Omental fat pad (tissue), 4 donors: ENCODE data around the gene GLUD1. TPM values are rescaled to one million over a fixed set of nuclear protein-coding genes. Genes with fewer than 3 reads are reported as not detected.
"Not testable (repeated sequence)": the region's sequence is repeated elsewhere in the genome, so short reads cannot be mapped to it uniquely, and the experiment has no call there.

Experiments used
- ATAC-seq: fragments of 150-250 bp; one replicate; pipeline ENCODE4 v1.9.1; 2016; ENCODE audit warnings: mild to moderate bottlenecking, moderate library complexity; ENCODE audit not compliant: low FRiP score
- DNase-seq: peaks from one replicate; pipeline ENCODE4 v3.0.0-alpha.2; 2019; ENCODE audit warnings: low spot score
- total RNA-seq, 4 donors: library from RNA; depleted of rRNA; stranded (reverse); fragments of >200 nt; gene quantifications; one replicate each; pipeline ENCODE4 v1.1.0, GENCODE V29; 2016
- TF ChIP-seq, protein P1 (sequence below), 3 donors: fragments of 450-650 bp; IDR thresholded peaks; one replicate each; pipeline ENCODE4 v1.5.1; 2016 to 2017; ENCODE audit warnings: antibody characterized with exemption in 3 of 3, mild to moderate bottlenecking in 3 of 3, moderate library complexity in 2 of 3

GLUD1 gene
- total RNA-seq, 4 donors from 2014 or later, result 140 to 171 (median 157) TPM

DNA sequence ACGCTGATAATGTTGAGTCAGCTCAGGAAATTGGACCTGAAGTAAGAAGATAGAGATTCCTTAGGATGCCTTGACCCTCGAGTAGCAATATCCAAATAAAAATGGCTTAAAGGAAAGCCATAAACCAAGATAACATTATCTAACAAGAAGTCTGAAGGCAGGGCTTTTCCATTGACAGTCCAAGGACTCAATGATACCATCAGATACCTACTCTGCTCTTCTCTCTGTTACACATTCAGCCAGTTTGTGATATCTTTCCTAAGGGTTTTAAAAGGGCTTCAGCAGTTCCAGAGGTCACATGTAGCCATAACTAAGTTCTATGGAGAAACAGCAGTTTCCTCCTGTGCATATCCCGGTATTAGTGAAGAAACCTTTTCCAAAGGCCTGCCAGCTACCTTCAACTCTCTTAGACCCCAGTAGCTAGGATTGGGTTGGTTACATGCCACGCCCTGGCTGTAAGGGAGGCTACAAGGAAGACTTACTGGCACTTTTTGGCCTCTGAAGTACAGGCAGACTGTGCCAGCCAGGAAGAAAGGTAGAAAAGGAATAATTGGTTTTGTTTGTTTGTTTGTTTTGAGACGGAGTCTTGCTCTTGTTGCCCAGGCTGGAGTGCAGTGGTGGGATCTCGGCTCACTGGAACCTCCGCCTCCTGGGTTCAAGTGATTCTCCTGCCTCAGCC lies 10.9 kb upstream of the GLUD1 start:
- TF ChIP-seq, protein P1, sequence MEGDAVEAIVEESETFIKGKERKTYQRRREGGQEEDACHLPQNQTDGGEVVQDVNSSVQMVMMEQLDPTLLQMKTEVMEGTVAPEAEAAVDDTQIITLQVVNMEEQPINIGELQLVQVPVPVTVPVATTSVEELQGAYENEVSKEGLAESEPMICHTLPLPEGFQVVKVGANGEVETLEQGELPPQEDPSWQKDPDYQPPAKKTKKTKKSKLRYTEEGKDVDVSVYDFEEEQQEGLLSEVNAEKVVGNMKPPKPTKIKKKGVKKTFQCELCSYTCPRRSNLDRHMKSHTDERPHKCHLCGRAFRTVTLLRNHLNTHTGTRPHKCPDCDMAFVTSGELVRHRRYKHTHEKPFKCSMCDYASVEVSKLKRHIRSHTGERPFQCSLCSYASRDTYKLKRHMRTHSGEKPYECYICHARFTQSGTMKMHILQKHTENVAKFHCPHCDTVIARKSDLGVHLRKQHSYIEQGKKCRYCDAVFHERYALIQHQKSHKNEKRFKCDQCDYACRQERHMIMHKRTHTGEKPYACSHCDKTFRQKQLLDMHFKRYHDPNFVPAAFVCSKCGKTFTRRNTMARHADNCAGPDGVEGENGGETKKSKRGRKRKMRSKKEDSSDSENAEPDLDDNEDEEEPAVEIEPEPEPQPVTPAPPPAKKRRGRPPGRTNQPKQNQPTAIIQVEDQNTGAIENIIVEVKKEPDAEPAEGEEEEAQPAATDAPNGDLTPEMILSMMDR (IDR thresholded peaks at IDR 0.05), result no peak
- DNase-seq, result no peak
- no peak for ATAC-seq

- ATAC-seq, DNase-seq: not testable (repeated sequence)
Observed at GRCh38 chr10:87104727-87105126, 10.1 kb upstream of the GLUD1 start.

- DNase-seq, result no peak
- no peak for ATAC-seq
- TF ChIP-seq, protein P1 (IDR thresholded peaks at IDR 0.05), result no peak
Observed at GRCh38 chr10:87101996-87102395, 7.4 kb upstream of the GLUD1 start.

- ATAC-seq (peak; percentile 89), DNase-seq (peak; percentile 44)
- TF ChIP-seq, protein P1 (IDR thresholded peaks at IDR 0.05), result no peak
Observed at GRCh38 chr10:87095236-87095945, 748 bp upstream of the GLUD1 start.

GRCh38 chr10:87093632-87094372 lies 841 bp downstream of the GLUD1 start:
- DNase-seq (peak; percentile 60), ATAC-seq (peak; percentile 14)
- TF ChIP-seq, protein P1 (IDR thresholded peaks at IDR 0.05), result no peak

GRCh38 chr10:87092861-87093631 lies 1.6 kb downstream of the GLUD1 start:
- no peak for DNase-seq
- ATAC-seq, result no peak
- TF ChIP-seq, protein P1 (IDR thresholded peaks at IDR 0.05), result no peak
